Sigmoid colon (tissue), 7 donors: ENCODE measurements around the gene SPOCK1. TPM values are rescaled to one million over a fixed set of nuclear protein-coding genes. Genes with fewer than 3 reads are reported as not detected.

ENCODE experiments used
- DNase-seq: peaks from one replicate; pipeline ENCODE4 v3.0.0-alpha.2; 2019
- H3K27ac ChIP-seq, 4 donors: fragments of 200-600 bp; sonication (generic); one replicate each; pipeline ENCODE4 v1.5.1; 2016 to 2019; ENCODE audit warnings: mild to moderate bottlenecking in 1 of 4
- H3K27me3 ChIP-seq, 3 donors: fragments of 200-600 bp; sonication (generic); one replicate each; pipeline ENCODE4 v1.5.1; 2019; ENCODE audit warnings: mild to moderate bottlenecking in 1 of 3
- H3K36me3 ChIP-seq, 4 donors: fragments of 200-600 bp; sonication (generic); one replicate each; pipeline ENCODE4 v1.5.1; 2016 to 2019
- H3K4me1 ChIP-seq, 4 donors: fragments of 200-600 bp; sonication (generic); one replicate each; pipeline ENCODE4 v1.5.1; 2017 to 2019
- H3K4me3 ChIP-seq, 4 donors: fragments of 200-600 bp; sonication (generic); one replicate each; pipeline ENCODE4 v1.5.1; 2017 to 2019; ENCODE audit warnings: mild to moderate bottlenecking in 2 of 4, moderate library complexity in 1 of 4
- H3K9me3 ChIP-seq, 4 donors: fragments of 200-600 bp in 3 of 4; sonication (generic) in 3 of 4; one replicate each; pipeline versions ENCODE4 v1.5.1 to v1.6.1; 2013 to 2019
- CTCF ChIP-seq, 4 experiments: fragments of 450-650 bp in 3 of 4; fragments of 200-600 bp in 1 of 4; IDR thresholded peaks; one replicate each; pipeline ENCODE4 v1.5.1; 2016 to 2019; ENCODE audit warnings: antibody characterized with exemption in 4 of 4, mild to moderate bottlenecking in 3 of 4, moderate library complexity in 2 of 4
- EP300 ChIP-seq, 4 donors: sonication (generic); formaldehyde crosslinking; IDR thresholded peaks; one replicate each; pipeline ENCODE4 v1.6.1; 2017; ENCODE audit warnings: antibody characterized with exemption in 4 of 4
- POLR2A ChIP-seq, 2 donors: fragments of 450-650 bp; IDR thresholded peaks; one replicate each; pipeline ENCODE4 v1.6.1; 2016; ENCODE audit warnings: antibody characterized with exemption in 2 of 2, mild to moderate bottlenecking in 2 of 2, moderate library complexity in 2 of 2
- POLR2AphosphoS5 ChIP-seq, 4 donors: sonication (generic); formaldehyde crosslinking; IDR thresholded peaks; one replicate each; pipeline ENCODE4 v1.6.1; 2017; ENCODE audit warnings: antibody characterized with exemption in 4 of 4
- WGBS, 2 donors: extraction: QIAGEN DNeasy Blood & Tissue Kit; methylation state at CpG; one replicate each; pipeline ENCODE4 v1.1.7; 2013; 5-methylcytosine and 5-hydroxymethylcytosine counted together
- intact Hi-C: fragments of 100-400 bp; cut with DNase I; formaldehyde crosslinking; loops from one replicate; pipeline ENCODE4 v1.15.1; 2023
- polyA plus RNA-seq, 3 donors: library from polyadenylated mRNA; stranded (reverse); fragments of 200-250 nt; gene quantifications; one replicate each; pipeline ENCODE4 v1.2.3, GENCODE V29; 2013
- total RNA-seq, 4 donors: library from RNA; depleted of rRNA; stranded (reverse); fragments of >200 nt; gene quantifications; one replicate each; pipeline ENCODE4 v1.1.0, GENCODE V29; 2016
- donor health status: healthy with polysubstance abuse.
- donor health status: Bipolar disorder and iron deficiency.
- donor health status: healthy.

SPOCK1 gene
- total and polyA plus RNA-seq, 7 donors, result 2.4 to 104 (median 33.4) TPM

GRCh38 chr5:137218471-137218870 lies 280.7 kb downstream of the SPOCK1 start:
- no peak overlapping the region for H3K4me3 ChIP-seq
- H3K4me1 ChIP-seq, result peaks cover 0 to 37% (median 0%) of the 10 kb centered on the region in 4 donors
- intact Hi-C loops, result no loop called here
- H3K36me3 ChIP-seq, result no peaks in the 10 kb centered on the region
- no peaks in the 10 kb centered on the region for H3K9me3 ChIP-seq
- no peaks in the 10 kb centered on the region for H3K27me3 ChIP-seq
- H3K27ac ChIP-seq, result no peak overlapping the region
- DNase-seq, result no peak
- no peak for TF ChIP-seq CTCF (IDR thresholded peaks at IDR 0.05)
- TF ChIP-seq POLR2AphosphoS5 (IDR thresholded peaks at IDR 0.05), result no peak
- no peak for TF ChIP-seq EP300 (IDR thresholded peaks at IDR 0.05)
- TF ChIP-seq POLR2A (IDR thresholded peaks at IDR 0.05), result no peak
- 0% methylated on average over 1 of the region's 1 CpG for WGBS, 2 donors

GRCh38 chr5:137217599-137218200 lies 281.4 kb downstream of the SPOCK1 start:
- no peak for DNase-seq
- WGBS, 2 donors, result 65 to 83% methylated on average over 6 of the region's 6 CpGs
- no peaks in the 10 kb centered on the region for H3K9me3 ChIP-seq
- TF ChIP-seq POLR2AphosphoS5 (IDR thresholded peaks at IDR 0.05), result no peak
- TF ChIP-seq EP300 (IDR thresholded peaks at IDR 0.05), result no peak
- TF ChIP-seq POLR2A (IDR thresholded peaks at IDR 0.05), result no peak
- TF ChIP-seq CTCF (IDR thresholded peaks at IDR 0.05), result no peak
- no peak overlapping the region for H3K27ac ChIP-seq
- no peaks in the 10 kb centered on the region for H3K36me3 ChIP-seq
- H3K4me1 ChIP-seq, result peaks cover 0 to 37% (median 0%) of the 10 kb centered on the region in 4 donors
- H3K27me3 ChIP-seq, result no peaks in the 10 kb centered on the region
- intact Hi-C loops, result no loop called here
- H3K4me3 ChIP-seq, result no peak overlapping the region

DNA sequence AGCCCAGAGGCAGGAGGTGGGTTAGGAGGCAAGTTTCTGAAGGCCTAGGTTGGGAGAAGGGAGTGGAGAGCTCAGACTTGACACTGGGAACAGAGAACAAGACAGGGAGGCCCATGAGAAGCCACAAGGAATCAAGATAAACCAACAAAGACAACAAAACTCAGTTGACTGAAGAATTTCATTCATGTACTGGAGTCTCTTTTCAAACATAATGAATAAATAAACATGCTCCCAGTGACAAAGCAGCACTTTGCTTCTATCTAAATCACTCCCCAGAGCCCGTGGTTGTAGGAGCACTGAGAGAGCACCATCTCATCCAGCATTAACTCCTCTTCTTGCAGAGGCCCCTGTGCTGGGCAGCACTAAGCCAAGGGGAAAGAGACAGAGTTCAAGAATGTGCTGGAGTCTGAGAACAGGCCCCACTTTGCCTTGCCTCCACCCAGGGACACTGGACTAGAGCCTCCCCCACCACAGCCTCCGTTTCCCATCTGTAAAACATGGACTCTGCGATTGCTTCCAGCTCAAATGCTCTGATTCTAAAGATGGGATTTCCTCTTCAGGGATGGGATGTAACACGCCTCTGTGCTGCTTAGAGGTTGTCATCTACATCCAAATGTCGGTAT lies 282.0 kb downstream of the SPOCK1 start:
- intact Hi-C loops, result no loop called here
- Histone ChIP-seq H3K4me1 (peaks cover 0 to 31% (median 0%) of the 10 kb centered on the region in 4 donors), H3K27me3 (no peaks in the 10 kb centered on the region), H3K4me3 (no peak overlapping the region), H3K36me3 (no peaks in the 10 kb centered on the region), H3K9me3 (no peaks in the 10 kb centered on the region), H3K27ac (no peak overlapping the region)
- TF ChIP-seq POLR2A (IDR thresholded peaks at IDR 0.05) (no peak), EP300 (IDR thresholded peaks at IDR 0.05) (no peak), POLR2AphosphoS5 (IDR thresholded peaks at IDR 0.05) (no peak), CTCF (IDR thresholded peaks at IDR 0.05) (no peak)
- WGBS, 2 donors, result 73 to 84% methylated on average over 5 of the region's 5 CpGs
- no peak for DNase-seq

DNA sequence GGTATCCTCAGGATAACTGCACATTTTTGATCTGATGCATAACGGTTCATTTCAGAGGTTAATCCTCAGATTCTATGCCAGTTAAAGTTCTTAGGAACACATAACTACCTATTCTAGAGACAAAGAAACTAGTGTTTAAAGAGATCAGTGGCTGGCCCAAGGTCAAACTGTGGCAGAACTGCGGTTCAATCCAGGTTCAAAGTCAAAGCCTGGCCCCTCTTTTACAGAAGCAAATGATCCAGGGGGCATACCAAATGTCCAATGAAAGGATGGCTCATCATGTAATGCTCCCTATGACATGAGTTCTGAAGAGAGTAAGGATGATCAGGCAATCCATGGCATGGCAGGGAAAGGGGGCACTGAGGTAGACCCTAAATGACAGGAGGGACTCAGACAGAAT lies 283.3 kb downstream of the SPOCK1 start:
- H3K4me1 ChIP-seq, result peaks cover 0 to 18% (median 0%) of the 10 kb centered on the region in 4 donors
- H3K27me3 ChIP-seq, result no peaks in the 10 kb centered on the region
- intact Hi-C loops, result no loop called here
- 26 to 67% methylated on average over 2 of the region's 2 CpGs for WGBS, 2 donors
- TF ChIP-seq POLR2A (IDR thresholded peaks at IDR 0.05) (no peak), CTCF (IDR thresholded peaks at IDR 0.05) (no peak), POLR2AphosphoS5 (IDR thresholded peaks at IDR 0.05) (no peak), EP300 (IDR thresholded peaks at IDR 0.05) (no peak)
- H3K9me3 ChIP-seq, result no peaks in the 10 kb centered on the region
- no peak for DNase-seq
- no peak overlapping the region for H3K4me3 ChIP-seq
- H3K27ac ChIP-seq, result no peak overlapping the region
- H3K36me3 ChIP-seq, result no peaks in the 10 kb centered on the region
